Measurements from ENCODE around the gene ZSWIM5.
"Not testable (repeated sequence)": the region's sequence is repeated elsewhere in the genome, so short reads cannot be mapped to it uniquely, and the experiment has no call there.

Gene ZSWIM5

GRCh38 chr1:45089711-45090110 is 116.7 kb downstream of the ZSWIM5 start:
- DNase-seq (ENCODE audit: low read depth): no peak
- no peak overlapping the region for H3K4me3 ChIP-seq (ENCODE audit: control insufficient read depth, low read depth, low read length)
- TF ChIP-seq CTCF (conservative IDR thresholded peaks at IDR 0.05; ENCODE audit: control insufficient read depth, insufficient read depth, low read depth, low read length): no peak

GRCh38 chr1:45084562-45084961 is 121.8 kb downstream of the ZSWIM5 start:
- TF ChIP-seq CTCF (conservative IDR thresholded peaks at IDR 0.05; ENCODE audit: control insufficient read depth, insufficient read depth, low read depth, low read length): no peak
- H3K4me3 ChIP-seq (ENCODE audit: control insufficient read depth, low read depth, low read length): no peak overlapping the region
- no peak for DNase-seq (ENCODE audit: low read depth)

- no peak overlapping the region for H3K4me3 ChIP-seq (ENCODE audit: control insufficient read depth, low read depth, low read length)
- DNase-seq (ENCODE audit: low read depth): no peak
- TF ChIP-seq CTCF (conservative IDR thresholded peaks at IDR 0.05; ENCODE audit: control insufficient read depth, insufficient read depth, low read depth, low read length): no peak
Observed at GRCh38 chr1:45079533-45079932, 126.9 kb downstream of the ZSWIM5 start.

GRCh38 chr1:45076959-45077358 is 129.4 kb downstream of the ZSWIM5 start:
- H3K4me3 ChIP-seq (ENCODE audit: control insufficient read depth, low read depth, low read length); DNase-seq (ENCODE audit: low read depth): not testable (repeated sequence)

- TF ChIP-seq CTCF (conservative IDR thresholded peaks at IDR 0.05; ENCODE audit: control insufficient read depth, insufficient read depth, low read depth, low read length): no peak
- DNase-seq (ENCODE audit: low read depth): no peak
- no peak overlapping the region for H3K4me3 ChIP-seq (ENCODE audit: control insufficient read depth, low read depth, low read length)
Observed at GRCh38 chr1:45071567-45071966, 134.8 kb downstream of the ZSWIM5 start.

- no peak for TF ChIP-seq CTCF (conservative IDR thresholded peaks at IDR 0.05; ENCODE audit: control insufficient read depth, insufficient read depth, low read depth, low read length)
- H3K4me3 ChIP-seq (ENCODE audit: control insufficient read depth, low read depth, low read length): no peak overlapping the region
- no peak for DNase-seq (ENCODE audit: low read depth)
Observed at GRCh38 chr1:45067806-45068205, 138.6 kb downstream of the ZSWIM5 start.

- H3K4me3 ChIP-seq (ENCODE audit: control insufficient read depth, low read depth, low read length): no peak overlapping the region
- TF ChIP-seq CTCF (conservative IDR thresholded peaks at IDR 0.05; ENCODE audit: control insufficient read depth, insufficient read depth, low read depth, low read length): no peak
- DNase-seq (ENCODE audit: low read depth): no peak
Observed at GRCh38 chr1:45065083-45065482, 141.3 kb downstream of the ZSWIM5 start.

GRCh38 chr1:45062463-45062862 is 143.9 kb downstream of the ZSWIM5 start:
- not testable (repeated sequence) for DNase-seq (ENCODE audit: low read depth); H3K4me3 ChIP-seq (ENCODE audit: control insufficient read depth, low read depth, low read length)

Data from fibroblast of mammary gland (primary cell).